NCI-H446 (cell line): ENCODE results near the gene KCNN3.

ENCODE experiments used
- DNase-seq, 2 experiments: peaks; one replicate each; lab custom pipeline; 2025; lab: John Stamatoyannopoulos, UW

KCNN3 gene

DNA sequence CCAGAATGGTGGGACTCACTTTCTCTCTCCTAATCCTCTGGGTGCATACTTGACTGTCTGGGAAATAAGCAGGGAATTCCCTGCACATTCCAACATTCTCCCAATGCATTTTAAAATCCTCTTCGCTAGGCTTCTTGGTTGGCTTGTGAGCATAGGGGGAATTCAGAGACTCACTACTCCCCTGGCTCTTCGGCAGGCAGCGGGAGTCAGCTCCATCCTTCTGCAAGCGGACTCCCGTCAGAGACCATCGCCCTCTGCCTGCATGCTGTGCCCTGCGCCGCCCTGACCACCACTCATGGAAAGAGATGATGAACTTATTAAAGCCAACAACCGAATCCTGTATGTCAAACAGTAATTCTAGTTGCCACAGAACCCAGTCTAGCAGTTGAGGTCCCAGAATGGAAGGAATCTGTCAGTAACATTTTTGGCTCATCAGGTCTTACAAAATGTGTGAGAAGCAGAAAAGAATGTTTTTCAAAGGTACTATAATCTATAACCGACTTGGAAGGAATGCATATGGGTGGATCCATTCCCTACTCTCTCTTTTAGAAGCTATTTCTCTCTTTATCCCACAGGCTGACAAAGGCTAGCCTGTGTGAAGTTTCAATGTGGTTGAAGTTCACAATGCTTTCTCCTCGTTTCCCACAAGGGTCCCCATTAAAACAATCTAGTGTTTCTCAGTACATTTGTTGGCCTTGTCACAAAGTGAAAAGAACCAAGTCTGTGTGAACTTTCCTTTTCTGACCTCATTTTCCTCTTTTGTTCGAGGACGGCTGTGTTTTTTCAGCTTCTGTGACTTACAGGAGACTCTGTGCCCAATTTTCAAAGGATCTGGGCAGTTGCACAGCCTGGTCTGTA lies 143.0 kb downstream of the KCNN3 start:
- DNase-seq, result no peak

GRCh38 chr1:154726443-154726842 lies 143.6 kb downstream of the KCNN3 start:
- no peak for DNase-seq

GRCh38 chr1:154725865-154726264 lies 144.2 kb downstream of the KCNN3 start:
- DNase-seq, result no peak

DNA sequence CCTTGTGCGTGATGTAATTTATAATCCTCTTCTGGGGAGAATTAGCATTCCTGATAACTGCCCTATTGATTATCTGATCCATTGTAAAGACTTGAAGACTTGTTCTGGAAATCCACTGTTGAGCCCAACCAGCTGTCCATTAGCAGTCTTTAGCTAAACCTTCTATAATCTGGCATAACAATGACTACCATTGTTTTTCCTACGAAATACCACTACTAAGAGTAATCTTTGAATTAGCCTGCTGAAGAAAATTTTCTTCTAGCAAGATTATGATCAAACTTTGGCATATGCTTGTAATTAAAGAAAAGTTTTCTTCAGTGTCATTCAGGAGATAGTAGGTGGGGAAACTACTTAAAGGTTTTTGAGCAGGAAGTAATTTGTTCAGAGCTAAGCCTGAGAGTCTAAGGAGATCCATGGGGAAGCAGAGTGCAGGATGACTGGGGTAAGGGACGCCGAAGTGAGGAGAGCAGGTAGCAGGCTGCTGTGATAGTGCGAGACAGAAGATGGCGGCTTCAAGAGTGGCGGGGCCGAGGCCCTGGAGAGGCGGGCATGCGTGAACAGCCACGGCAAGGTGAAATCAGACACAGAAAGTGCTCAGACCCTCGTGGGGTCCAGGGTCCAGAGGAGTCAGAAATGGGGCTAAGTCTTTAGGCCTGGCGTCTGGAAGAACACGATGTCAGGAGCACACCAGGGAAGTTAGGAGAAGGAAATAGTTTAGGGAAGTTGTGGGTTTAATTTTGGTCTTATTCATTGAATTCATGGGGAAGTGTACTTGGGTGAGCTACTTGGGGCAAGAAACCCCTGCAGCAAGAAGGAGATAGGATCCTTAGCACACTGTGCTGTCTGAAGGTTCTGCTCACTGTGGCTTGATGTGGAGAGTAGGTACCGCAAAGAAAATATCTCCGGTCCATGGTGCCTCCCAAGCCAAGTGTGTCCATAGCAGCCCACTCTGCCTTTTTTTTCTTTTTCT lies 149.5 kb downstream of the KCNN3 start:
- no peak for DNase-seq

- DNase-seq, result no peak
Measured at GRCh38 chr1:154719586-154720327, 150.3 kb downstream of the KCNN3 start.

DNA sequence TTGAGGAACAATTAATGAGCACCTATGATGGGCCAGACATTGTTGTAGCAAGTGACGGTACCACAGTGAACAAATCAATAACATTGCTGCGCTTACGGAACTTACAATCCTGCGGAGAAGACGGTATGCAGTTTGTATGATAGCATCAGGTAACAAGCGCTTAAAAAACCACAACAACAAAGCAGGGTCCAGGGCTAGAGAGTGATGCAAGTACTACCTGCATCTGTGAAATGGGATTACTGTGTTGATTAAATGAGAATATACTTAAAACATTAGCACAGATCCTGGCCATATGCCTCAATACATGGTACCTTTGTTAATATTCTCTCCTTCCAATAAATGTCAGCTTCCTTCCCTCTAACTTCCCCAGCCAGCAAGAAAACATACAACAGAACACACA lies 151.5 kb downstream of the KCNN3 start:
- no peak for DNase-seq

GRCh38 chr1:154717528-154717924 lies 152.6 kb downstream of the KCNN3 start:
- DNase-seq, result no peak

DNA sequence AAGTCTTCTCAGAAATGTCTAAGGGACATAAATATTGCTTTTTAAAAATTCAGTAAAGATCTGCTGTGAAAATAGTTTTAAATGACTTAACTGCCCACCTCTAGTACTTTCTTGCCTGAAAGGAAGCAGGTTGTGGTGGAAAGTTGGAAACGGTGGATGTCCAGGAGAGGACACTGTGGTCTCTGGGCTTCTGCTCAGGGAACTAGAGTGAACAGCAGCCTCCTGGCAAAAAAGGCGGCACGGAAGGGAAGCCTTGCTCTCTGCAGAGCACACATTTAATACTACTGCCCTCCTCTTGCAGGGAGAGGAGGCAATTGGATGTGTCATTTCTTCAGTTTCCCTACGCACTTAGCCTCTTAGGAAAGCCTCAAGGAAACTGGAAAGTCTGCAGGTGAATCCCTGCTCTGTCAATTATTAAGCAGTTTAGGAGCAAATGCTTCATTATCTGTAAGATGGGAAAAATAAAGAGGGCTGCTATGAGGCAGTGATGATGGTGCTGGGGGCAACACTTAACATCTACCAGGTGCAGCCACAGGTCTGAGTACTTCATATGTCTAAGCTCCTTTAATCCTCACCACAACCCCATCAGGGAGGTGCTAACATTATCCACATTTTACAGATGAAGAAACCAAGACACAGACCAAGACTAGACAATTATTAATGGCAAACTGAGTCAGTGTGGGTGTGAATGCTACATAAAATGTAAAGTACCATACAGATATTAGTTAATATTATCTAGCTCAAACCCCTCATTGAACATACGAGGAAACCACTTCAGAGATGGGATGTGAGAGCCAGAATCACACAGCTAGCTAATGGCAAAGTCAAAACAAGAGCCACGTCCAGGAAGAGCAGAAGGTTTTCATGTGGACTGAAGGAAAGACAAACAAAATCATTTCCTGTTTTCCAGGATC lies 153.2 kb downstream of the KCNN3 start:
- DNase-seq, result no peak

GRCh38 chr1:154716011-154716410 lies 154.1 kb downstream of the KCNN3 start:
- no peak for DNase-seq

- no peak for DNase-seq
Measured at GRCh38 chr1:154715385-154715784, 154.7 kb downstream of the KCNN3 start.

GRCh38 chr1:154714638-154715037 lies 155.4 kb downstream of the KCNN3 start:
- peak in 1 of 2 experiments; percentile 15 for DNase-seq

- DNase-seq, result no peak
Measured at GRCh38 chr1:154714052-154714623, 155.9 kb downstream of the KCNN3 start.

GRCh38 chr1:154713005-154713404 lies 157.1 kb downstream of the KCNN3 start:
- no peak for DNase-seq

DNA sequence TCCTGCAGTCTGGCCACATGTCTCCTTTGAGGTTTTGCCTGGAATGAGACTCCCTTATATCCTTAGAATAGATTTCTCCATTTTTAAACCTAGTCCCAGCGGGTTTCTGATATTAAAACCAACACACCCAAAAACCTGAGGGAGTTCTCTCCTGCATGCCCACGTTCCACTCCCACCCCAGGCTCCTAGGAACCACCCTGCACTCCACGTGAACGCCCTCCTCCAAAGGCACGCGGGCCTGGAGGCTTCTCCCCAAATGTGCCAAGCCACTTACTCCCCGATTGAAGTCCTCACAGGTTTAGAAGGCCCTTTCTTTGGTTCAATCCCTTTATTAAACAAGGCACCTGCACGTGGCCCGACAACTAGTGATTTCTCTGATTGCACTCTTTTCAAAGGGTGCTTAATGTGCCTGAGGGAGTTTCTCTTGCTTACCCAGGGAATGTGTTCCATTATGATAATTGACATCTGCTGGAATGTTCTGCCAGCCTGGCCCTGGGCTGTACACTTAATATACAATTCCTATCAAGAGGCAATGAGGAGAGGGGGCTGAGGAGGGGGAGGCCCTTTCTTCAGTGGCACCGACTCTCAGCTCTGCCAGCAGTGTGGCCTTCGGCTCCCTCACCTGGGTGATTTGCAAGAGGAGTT lies 157.8 kb downstream of the KCNN3 start:
- DNase-seq, result no peak

GRCh38 chr1:154711416-154711815 lies 158.7 kb downstream of the KCNN3 start:
- DNase-seq, result no peak

DNA sequence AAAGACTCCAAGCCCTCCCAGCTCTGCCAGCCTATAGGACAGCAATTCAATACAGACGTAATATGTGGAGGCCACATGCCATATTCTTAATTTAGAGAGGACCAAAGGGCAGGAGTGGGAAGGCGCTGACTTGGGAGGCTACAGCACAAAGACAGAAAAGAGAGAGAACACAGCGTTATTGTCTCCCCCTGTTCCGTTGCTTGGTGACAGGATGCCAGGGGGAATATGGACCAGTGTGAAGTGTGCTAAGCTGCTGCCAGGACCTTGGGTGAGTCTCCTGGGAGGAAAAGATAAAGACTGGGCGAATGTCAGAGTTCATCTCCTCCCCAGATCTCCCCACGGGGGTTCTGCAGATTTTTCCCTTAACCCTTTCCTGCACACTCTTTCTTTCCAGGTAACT lies 160.0 kb downstream of the KCNN3 start:
- no peak for DNase-seq

- no peak for DNase-seq
Measured at GRCh38 chr1:154707901-154708463, 162.1 kb downstream of the KCNN3 start.

DNA sequence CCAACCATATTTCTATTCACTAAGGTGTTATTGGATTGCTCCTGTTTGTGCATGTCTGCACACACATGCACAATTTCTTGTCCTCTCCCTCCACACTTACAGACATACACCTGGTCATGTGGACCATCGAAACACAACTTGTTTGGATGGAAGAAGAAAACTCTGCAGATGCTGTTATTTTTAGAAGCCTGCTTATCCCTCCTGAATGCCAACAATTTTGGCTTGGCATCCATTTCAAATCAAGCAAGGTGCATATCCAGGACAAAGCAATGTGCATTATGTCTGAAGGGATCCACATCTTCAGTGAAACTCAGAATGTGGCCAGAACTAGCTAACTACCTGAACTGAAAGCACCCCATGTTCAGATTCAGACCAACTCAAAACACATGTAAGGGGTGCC lies 163.2 kb downstream of the KCNN3 start:
- no peak for DNase-seq

DNA sequence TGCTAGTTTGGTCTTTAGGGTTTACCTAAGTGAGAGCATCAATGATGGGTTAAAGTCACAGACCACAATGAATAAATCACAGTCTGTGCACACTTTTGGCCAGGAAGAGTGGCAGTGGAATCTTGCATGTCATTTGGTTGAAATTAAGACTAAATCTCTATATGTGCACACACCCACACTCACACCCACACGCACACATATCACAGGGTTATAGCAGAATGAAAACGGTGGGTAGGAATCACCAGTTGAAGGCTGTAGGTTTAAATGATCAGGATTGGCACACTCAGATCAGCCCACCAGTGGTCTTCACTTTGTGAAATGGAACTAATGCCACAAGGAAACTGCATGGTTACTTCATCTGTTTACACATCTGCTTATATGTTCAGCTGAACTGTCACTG lies 164.5 kb downstream of the KCNN3 start:
- no peak for DNase-seq

DNA sequence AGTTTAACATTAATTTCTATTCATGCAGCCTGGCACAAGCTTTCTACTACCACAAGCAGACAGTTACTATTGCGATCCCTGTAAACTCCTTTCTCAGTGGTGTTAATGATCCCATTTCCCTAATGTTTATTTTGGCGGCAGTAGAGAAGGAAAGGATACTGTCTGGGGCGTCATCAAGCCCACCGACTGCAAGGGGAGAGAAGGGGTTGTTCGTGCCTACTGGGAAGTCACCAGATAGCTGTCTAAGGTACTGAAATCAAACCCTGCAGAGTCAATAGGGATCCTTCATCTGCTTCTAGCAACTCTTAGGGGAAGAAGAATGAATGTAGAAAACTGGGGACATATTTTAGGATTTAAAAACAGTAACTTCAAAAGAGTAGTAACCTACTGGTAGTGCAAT lies 166.9 kb downstream of the KCNN3 start:
- DNase-seq, result no peak
